ENCODE measurements around the gene TNNI3K.
"Not testable (repeated sequence)": the region's sequence is repeated elsewhere in the genome, so short reads cannot be mapped to it uniquely, and the experiment has no call there.

Gene TNNI3K

GRCh38 chr1:74235153-74235552 lies at the start of gene TNNI3K:
TSS of gene TNNI3K (plus strand) at chr1:74235387. CDS start at chr1:74235452, 65 bp downstream.
- no peak for DNase-seq

- DNase-seq = no peak
These were observed 41.3 kb upstream of the TNNI3K start for GRCh38 chr1:74193908-74194307.

GRCh38 chr1:74195339-74195738 lies 39.8 kb upstream of the TNNI3K start:
- no peak for DNase-seq

GRCh38 chr1:74197255-74197654 lies 37.9 kb upstream of the TNNI3K start:
- DNase-seq = no peak

- DNase-seq = peak; percentile 70
These were observed 37.3 kb upstream of the TNNI3K start, which contains the start of the genes FPGT and LRRIQ3 for GRCh38 chr1:74197657-74198552. TSS of gene FPGT (plus strand) at chr1:74198242. CDS start at chr1:74198279, 37 bp downstream. TSS of gene LRRIQ3 (minus strand) at chr1:74198176. CDS start at chr1:74183684, 14,492 bp downstream.

- no peak for DNase-seq
These were observed 35.7 kb upstream of the TNNI3K start for GRCh38 chr1:74199504-74199903.

GRCh38 chr1:74205266-74205665 lies 29.9 kb upstream of the TNNI3K start:
- no peak for DNase-seq

GRCh38 chr1:74215229-74215628 lies 20.0 kb upstream of the TNNI3K start:
- DNase-seq = no peak

GRCh38 chr1:74222701-74223100 lies 12.5 kb upstream of the TNNI3K start:
- DNase-seq = no peak

GRCh38 chr1:74223453-74223852 lies 11.7 kb upstream of the TNNI3K start:
- no peak for DNase-seq

- DNase-seq = no peak
These were observed 1.3 kb downstream of the TNNI3K start for GRCh38 chr1:74236440-74236839.

- no peak for DNase-seq
These were observed 1.8 kb downstream of the TNNI3K start for GRCh38 chr1:74237035-74237434.

GRCh38 chr1:74237787-74238186 lies 2.6 kb downstream of the TNNI3K start:
- no peak for DNase-seq

- no peak for DNase-seq
These were observed 10.1 kb downstream of the TNNI3K start for GRCh38 chr1:74245168-74245772.

GRCh38 chr1:74246315-74246714 lies 11.1 kb downstream of the TNNI3K start:
- DNase-seq = no peak

- DNase-seq = no peak
These were observed 12.8 kb downstream of the TNNI3K start for GRCh38 chr1:74247881-74248528.

- not testable (repeated sequence) for DNase-seq
These were observed 18.1 kb downstream of the TNNI3K start for GRCh38 chr1:74253243-74253824.

- DNase-seq = no peak
These were observed 30.8 kb downstream of the TNNI3K start for GRCh38 chr1:74266001-74266400.

- DNase-seq = no peak
These were observed 36.3 kb downstream of the TNNI3K start for GRCh38 chr1:74271503-74271902.

GRCh38 chr1:74280642-74281396 lies 45.6 kb downstream of the TNNI3K start:
- no peak for DNase-seq

- no peak for DNase-seq
These were observed 51.2 kb downstream of the TNNI3K start for GRCh38 chr1:74286414-74286813.

GRCh38 chr1:74314438-74314837 lies 79.3 kb downstream of the TNNI3K start:
- DNase-seq = no peak

All from SIG-M5 (cell line).